Dermis microvascular lymphatic vessel endothelial cell (primary cell): Measurements from ENCODE around the gene FLRT1. TPM values are rescaled to one million over a fixed set of nuclear protein-coding genes. Genes with fewer than 3 reads are reported as not detected.

Experiments used
- DNase-seq, 2 donors: peaks; one replicate each; pipeline versions ENCODE4 v3.0.0 to v3.0.0-alpha.2; 2010; ENCODE audit warnings: low read depth in 2 of 2
- total RNA-seq: library from RNA; depleted of rRNA; stranded (reverse); fragments of >200 nt; gene quantifications from 2 replicates; pipeline ENCODE4 v1.2.1, GENCODE V29; 2014

Gene FLRT1
- total RNA-seq, 1 donor from 2014 or later, result not detected

- DNase-seq, result no peak
Measured at GRCh38 chr11:64064374-64065140, 28.8 kb downstream of the FLRT1 start.

- no peak for DNase-seq
Measured at GRCh38 chr11:64065141-64065465, 29.4 kb downstream of the FLRT1 start.

- no peak for DNase-seq
Measured at GRCh38 chr11:64065712-64066111, 30.0 kb downstream of the FLRT1 start.

DNA sequence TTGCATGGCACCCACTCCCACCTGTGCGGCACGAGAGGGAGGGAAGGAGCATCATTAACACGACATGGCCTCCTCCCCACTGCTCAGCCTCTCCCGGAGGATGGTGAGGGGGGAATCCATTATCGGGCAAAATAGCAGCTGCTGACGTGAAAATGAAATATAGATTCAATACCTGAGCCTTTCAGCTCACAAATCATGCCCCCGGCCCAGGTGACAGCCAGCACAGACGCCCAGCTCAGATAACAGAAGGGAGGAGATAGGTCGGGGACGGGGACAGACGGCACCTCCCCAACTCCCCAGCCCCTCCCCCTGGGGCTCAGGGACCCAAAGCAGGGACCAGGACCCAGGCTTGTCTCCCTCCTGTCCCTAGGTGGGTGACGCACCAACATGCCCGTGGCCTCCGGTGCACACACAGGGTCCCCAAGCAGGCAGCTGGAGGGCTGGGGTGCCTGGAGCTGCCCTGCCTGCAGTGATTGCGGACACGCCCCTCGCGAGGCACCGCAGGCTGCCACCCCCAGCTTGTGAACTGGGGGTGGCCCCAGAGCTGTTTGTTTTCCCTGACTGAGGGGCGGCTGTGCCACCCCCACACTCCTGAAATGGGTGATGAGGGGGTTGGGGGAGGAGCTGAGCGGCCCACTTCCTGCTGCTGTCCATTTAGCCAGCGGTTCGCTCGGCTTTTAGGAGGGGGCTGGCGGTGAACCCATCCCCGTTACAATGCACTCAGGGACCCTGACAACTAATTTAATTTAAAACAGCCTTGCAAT, 31.7 kb downstream of the FLRT1 start:
- DNase-seq, result no peak

GRCh38 chr11:64068705-64069400, 33.1 kb downstream of the FLRT1 start:
- DNase-seq, result no peak

GRCh38 chr11:64069401-64070313, 33.9 kb downstream of the FLRT1 start:
- no peak for DNase-seq

GRCh38 chr11:64070314-64070681, 34.6 kb downstream of the FLRT1 start:
- no peak for DNase-seq

DNA sequence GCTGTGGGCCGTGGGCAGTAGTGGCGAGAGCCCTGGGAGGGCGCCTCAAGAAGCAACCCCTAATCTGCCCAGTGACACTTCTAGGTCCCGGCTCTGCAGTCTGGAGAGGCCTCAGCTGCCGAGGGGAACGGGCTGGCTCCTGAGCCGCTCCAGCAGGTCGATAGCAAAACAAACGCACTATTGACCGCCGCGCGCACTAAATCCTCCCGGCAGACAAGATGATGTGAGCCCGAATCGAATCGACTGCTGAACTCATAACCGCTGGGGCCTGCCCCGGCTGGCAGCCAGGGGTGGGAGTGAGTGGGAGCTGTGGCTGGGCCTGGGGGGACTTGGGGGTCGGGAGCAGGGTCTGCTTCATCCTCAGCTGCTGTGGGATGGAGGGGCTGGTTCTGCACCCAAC, 36.1 kb downstream of the FLRT1 start:
- DNase-seq, result no peak

DNA sequence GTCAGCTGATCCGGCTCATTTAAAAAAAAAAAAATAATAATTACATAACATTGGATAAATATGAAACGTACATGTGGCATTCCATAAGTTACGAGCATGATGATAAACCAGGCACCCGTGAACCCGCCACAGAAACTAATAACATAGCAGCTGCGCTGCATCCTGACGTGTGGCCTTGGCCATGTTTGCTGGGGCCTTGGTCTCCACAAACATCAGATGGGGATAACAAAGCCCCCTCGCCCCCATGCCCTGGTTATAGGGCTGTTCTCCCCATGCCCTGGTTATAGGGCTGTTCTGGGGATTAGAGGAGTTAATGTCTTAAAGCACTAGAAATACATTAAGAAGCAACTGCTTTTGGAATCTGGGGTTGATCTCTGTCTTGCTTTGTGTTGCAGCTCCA, 36.7 kb downstream of the FLRT1 start:
- no peak for DNase-seq

DNA sequence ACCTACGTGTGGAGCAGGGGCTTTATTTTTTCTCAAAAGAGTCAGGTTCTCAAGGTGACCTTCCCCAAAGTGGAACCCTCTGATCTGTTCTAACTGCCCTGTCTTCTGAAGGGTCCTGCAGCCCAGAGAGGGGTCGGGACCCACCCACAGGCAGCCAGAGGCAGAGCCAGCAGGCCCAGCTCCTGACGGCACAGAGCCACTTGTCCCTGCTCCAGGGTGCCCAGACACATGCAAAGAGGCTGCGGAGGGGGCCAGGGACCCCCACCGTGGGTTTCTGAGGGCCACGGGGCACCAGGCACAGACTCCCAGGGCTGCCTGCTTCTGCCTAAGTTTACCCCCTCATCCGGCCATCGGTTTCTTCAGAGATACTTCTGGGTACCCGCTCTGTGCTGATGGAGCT, 37.1 kb downstream of the FLRT1 start:
- DNase-seq, result no peak

DNA sequence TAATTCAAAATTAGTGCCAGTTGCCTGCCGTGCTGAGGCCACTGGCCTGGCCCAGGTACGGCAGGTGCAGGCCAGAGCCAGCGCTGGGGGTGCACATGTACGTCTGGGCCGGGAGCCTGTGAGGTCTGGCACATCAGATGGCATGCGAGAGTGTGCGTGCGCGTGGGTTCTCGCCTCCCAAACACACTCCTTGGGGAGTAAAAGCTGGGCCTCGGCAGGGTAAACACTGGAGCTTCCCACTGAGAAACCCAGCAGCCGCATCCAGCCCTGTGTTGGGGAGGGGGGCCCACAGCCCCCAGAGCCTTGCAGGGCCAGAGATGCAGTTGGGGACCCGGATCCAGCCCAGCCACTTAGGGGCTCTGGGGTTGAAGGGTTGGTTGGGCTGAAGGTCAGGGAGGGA, 37.8 kb downstream of the FLRT1 start:
- no peak for DNase-seq

- DNase-seq, result no peak
Measured at GRCh38 chr11:64074239-64074638, 38.5 kb downstream of the FLRT1 start.

DNA sequence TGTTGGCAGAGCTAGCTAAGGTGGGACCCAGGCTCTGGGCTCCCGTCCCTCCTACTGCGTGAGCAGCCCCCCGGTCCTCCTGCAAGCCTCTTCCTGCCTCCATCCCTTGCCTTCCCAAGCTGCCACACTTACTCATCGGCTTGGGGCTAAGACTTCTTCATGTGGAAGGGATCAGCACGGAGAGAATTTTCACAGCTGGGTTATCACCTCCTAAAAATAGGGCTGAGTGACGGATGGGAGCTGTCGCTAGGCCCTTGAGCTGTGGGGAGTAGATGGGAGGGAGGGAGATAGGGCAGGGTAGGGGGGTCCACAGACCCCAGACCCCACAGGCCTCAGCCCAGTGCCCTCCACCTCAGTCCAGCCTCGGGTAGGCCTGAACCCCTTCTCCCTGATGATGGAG, 41.0 kb downstream of the FLRT1 start:
- DNase-seq, result no peak

DNA sequence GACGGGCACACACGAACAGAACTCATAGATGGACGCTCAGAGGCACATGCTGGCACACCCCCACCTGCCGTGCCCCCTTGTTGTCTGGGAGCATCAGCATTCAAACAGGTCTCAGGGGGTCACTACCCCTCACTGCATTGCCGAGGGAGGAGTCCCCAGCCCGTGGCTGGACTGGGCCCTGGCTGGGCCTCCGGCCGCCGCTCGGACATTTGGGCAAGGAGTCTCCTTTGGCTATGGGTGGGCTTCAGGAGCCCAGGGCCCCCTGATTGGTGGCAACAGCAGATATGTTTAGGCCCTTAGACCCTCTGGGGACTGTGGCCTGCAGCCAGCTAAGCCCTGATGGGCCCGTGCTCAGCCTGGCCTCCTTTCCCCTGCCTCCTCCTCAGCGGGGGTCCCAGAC, 41.9 kb downstream of the FLRT1 start:
- DNase-seq, result no peak

- no peak for DNase-seq
Measured at GRCh38 chr11:64078284-64078683, 42.6 kb downstream of the FLRT1 start.

DNA sequence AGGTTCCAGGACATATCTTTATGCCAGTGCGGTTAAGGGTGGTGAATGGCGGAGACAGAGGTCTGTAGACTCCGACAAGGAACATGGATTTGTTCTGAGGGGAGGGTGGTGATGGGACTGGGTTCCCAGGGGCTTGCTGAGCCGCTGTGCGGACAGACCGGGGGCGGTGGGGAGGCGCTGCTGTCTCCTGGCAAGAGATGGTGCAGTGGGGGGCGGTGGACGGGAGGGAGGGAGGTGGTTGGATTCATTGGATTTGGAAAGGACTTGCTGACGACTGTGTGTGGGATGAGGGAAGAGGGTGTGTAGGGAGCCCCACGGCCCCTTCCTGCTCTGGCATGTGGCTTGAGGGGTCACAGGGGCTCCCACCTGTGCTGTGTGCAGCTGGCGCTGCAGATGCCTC, 43.2 kb downstream of the FLRT1 start:
- DNase-seq, result no peak

- DNase-seq, result no peak
Measured at GRCh38 chr11:64080390-64080789, 44.7 kb downstream of the FLRT1 start.

DNA sequence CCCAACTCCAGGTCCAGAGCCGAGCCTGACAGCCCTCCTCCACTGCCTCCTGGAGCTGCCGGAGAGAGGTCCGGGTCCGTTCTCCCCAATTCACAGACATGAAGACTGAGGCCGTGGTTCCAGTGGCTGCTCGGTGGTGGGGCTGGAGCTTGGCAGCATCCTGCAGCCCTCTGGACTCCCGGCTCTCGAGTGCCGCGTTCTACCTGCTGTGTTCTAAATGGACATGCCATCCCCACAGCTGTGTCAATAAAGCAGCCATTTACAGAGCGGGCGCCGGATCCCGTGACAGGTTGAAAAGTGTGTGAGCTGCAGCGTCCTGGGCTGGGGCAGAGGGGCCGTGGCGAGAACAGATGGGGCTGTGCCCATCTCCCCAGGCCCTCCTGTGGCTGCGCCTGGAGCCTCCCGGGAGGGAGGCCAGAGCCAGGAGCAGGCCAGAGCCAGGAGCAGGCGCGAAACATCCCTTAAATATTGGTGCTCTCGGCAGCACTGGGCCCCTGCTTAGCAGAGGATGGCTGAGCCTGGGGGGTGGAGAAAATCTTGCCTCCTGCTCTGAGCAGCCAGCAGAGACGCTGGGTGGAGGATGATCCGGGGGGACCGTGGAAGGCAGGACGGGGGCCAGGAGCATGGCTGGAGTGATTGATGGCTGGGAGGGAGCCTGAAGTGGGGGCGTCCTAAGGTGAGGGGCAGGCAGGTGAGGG, 46.2 kb downstream of the FLRT1 start:
- no peak for DNase-seq

GRCh38 chr11:64083398-64084080, 47.8 kb downstream of the FLRT1 start:
- no peak for DNase-seq

- no peak for DNase-seq
Measured at GRCh38 chr11:64084146-64084950, 48.6 kb downstream of the FLRT1 start.
